ENCODE measurements around the gene TOP2B.

The TOP2B gene

GRCh38 chr3:25584011-25584789 lies 80.5 kb downstream of the TOP2B start:
- no peak for DNase-seq (ENCODE audit: low read depth, low spot score)

GRCh38 chr3:25583343-25583742 lies 81.4 kb downstream of the TOP2B start:
- no peak for DNase-seq (ENCODE audit: low read depth, low spot score)

GRCh38 chr3:25582242-25582641 lies 82.5 kb downstream of the TOP2B start:
- DNase-seq (ENCODE audit: low read depth, low spot score) = no peak

GRCh38 chr3:25581823-25582222 lies 82.9 kb downstream of the TOP2B start:
- no peak for DNase-seq (ENCODE audit: low read depth, low spot score)

GRCh38 chr3:25581335-25581734 lies 83.4 kb downstream of the TOP2B start:
- DNase-seq (ENCODE audit: low read depth, low spot score) = no peak

GRCh38 chr3:25580534-25580933 lies 84.2 kb downstream of the TOP2B start:
- DNase-seq (ENCODE audit: low read depth, low spot score) = no peak

GRCh38 chr3:25578059-25578458 lies 86.6 kb downstream of the TOP2B start:
- no peak for DNase-seq (ENCODE audit: low read depth, low spot score)

- DNase-seq (ENCODE audit: low read depth, low spot score) = no peak
Observed at GRCh38 chr3:25576831-25577454, 87.8 kb downstream of the TOP2B start.

GRCh38 chr3:25576146-25576545 lies 88.6 kb downstream of the TOP2B start:
- no peak for DNase-seq (ENCODE audit: low read depth, low spot score)

GRCh38 chr3:25575001-25575400 lies 89.7 kb downstream of the TOP2B start:
- DNase-seq (ENCODE audit: low read depth, low spot score) = no peak

GRCh38 chr3:25574172-25574765 lies 90.4 kb downstream of the TOP2B start:
- DNase-seq (ENCODE audit: low read depth, low spot score) = no peak

GRCh38 chr3:25573386-25574171 lies 91.1 kb downstream of the TOP2B start:
- DNase-seq (ENCODE audit: low read depth, low spot score) = no peak

GRCh38 chr3:25572919-25573385 lies 91.8 kb downstream of the TOP2B start:
- DNase-seq (ENCODE audit: low read depth, low spot score) = no peak

GRCh38 chr3:25572336-25572735 lies 92.4 kb downstream of the TOP2B start:
- no peak for DNase-seq (ENCODE audit: low read depth, low spot score)

GRCh38 chr3:25571285-25571684 lies 93.4 kb downstream of the TOP2B start:
- no peak for DNase-seq (ENCODE audit: low read depth, low spot score)

GRCh38 chr3:25568525-25569078 lies 96.1 kb downstream of the TOP2B start:
- no peak for DNase-seq (ENCODE audit: low read depth, low spot score)

GRCh38 chr3:25567806-25568524 lies 96.7 kb downstream of the TOP2B start:
- DNase-seq (ENCODE audit: low read depth, low spot score) = no peak

GRCh38 chr3:25567388-25567787 lies 97.3 kb downstream of the TOP2B start:
- DNase-seq (ENCODE audit: low read depth, low spot score) = no peak

- DNase-seq (ENCODE audit: low read depth, low spot score) = no peak
Observed at GRCh38 chr3:25566358-25566920, 98.3 kb downstream of the TOP2B start.

- no peak for DNase-seq (ENCODE audit: low read depth, low spot score)
Observed at GRCh38 chr3:25565807-25566206, 98.9 kb downstream of the TOP2B start.

- no peak for DNase-seq (ENCODE audit: low read depth, low spot score)
Observed at GRCh38 chr3:25564075-25564474, 100.6 kb downstream of the TOP2B start.
